DND-41 (cell line): ENCODE results near the gene FAM168A.

Source experiments
- ATAC-seq: fragments of 200-7000 bp; cut with Tn5 transposase; 3 replicates; pipeline ENCODE4 v1.9.1; 2021; ENCODE audit warnings: low read depth; ENCODE audit not compliant: insufficient read depth
- DNase-seq: peaks from one replicate; pipeline ENCODE4 v3.0.0-alpha.2; 2020
- H2AFZ ChIP-seq: 2 replicates; pipeline ENCODE4 v1.6.0; 2012; ENCODE audit warnings: low read depth, low read length
- H3K27ac ChIP-seq: 2 replicates; pipeline ENCODE4 v1.5.1; 2012; ENCODE audit warnings: low read length, inconsistent platforms
- H3K27me3 ChIP-seq: fragments of 200-600 bp; sonication (generic); 2 replicates; pipeline ENCODE4 v1.6.0; 2012; ENCODE audit warnings: low read length, mild to moderate bottlenecking, inconsistent platforms; ENCODE audit not compliant: insufficient read depth, poor library complexity
- H3K36me3 ChIP-seq: 2 replicates; pipeline ENCODE4 v1.5.1; 2012; ENCODE audit warnings: low read length, inconsistent platforms; ENCODE audit not compliant: insufficient read depth
- H3K4me1 ChIP-seq: 2 replicates; pipeline ENCODE4 v1.5.1; 2012; ENCODE audit warnings: mild to moderate bottlenecking, low read length; ENCODE audit not compliant: insufficient read depth
- H3K4me2 ChIP-seq: 2 replicates; pipeline ENCODE4 v1.6.0; 2012; ENCODE audit warnings: mild to moderate bottlenecking, moderate library complexity, low read length, inconsistent platforms; ENCODE audit not compliant: insufficient read depth
- H3K4me3 ChIP-seq, 2 experiments: fragments of 200-600 bp in 1 of 2; shearing (Covaris generic) in 1 of 2; 2 replicates each; pipeline ENCODE4 v1.5.1; 2012 to 2016; ENCODE audit warnings: inconsistent platforms in 2 of 2, low read length in 2 of 2, mild to moderate bottlenecking in 2 of 2, low read depth in 1 of 2, moderate library complexity in 1 of 2
- H3K79me2 ChIP-seq: 2 replicates; pipeline ENCODE4 v1.6.0; 2012; ENCODE audit warnings: low read length, inconsistent platforms; ENCODE audit not compliant: insufficient read depth
- H3K9ac ChIP-seq: 2 replicates; pipeline ENCODE4 v1.6.0; 2012; ENCODE audit warnings: low read depth, mild to moderate bottlenecking, inconsistent platforms, low read length, moderate library complexity
- H3K9me3 ChIP-seq: 2 replicates; pipeline ENCODE4 v1.5.1; 2012; ENCODE audit warnings: low read length, moderate library complexity, mild to moderate bottlenecking, inconsistent platforms; ENCODE audit not compliant: insufficient read depth, severe bottlenecking
- H4K20me1 ChIP-seq: 2 replicates; pipeline ENCODE4 v1.6.0; 2012; ENCODE audit warnings: low read length; ENCODE audit not compliant: insufficient read depth
- CTCF ChIP-seq: IDR thresholded peaks from 2 replicates; pipeline ENCODE4 v1.5.1; 2012; ENCODE audit warnings: borderline replicate concordance, low read length, moderate library complexity, mild to moderate bottlenecking; ENCODE audit not compliant: poor library complexity, severe bottlenecking; ENCODE audit errors: extremely low read depth
- EZH2 ChIP-seq: IDR thresholded peaks from 3 replicates; pipeline ENCODE4 v1.6.1; 2012; ENCODE audit warnings: borderline replicate concordance, low read depth, mild to moderate bottlenecking, moderate library complexity, low read length, inconsistent platforms; ENCODE audit not compliant: severe bottlenecking

FAM168A gene

GRCh38 chr11:73367482-73368024 lies 230.4 kb downstream of the FAM168A start:
- H3K4me1 ChIP-seq: peaks cover 6% of the 10 kb centered on the region
- H3K79me2 ChIP-seq: no peaks in the 10 kb centered on the region
- H3K4me3 ChIP-seq: no peak overlapping the region
- no peaks in the 10 kb centered on the region for H3K9me3 ChIP-seq
- no peak overlapping the region for H3K4me2 ChIP-seq
- no peak for TF ChIP-seq EZH2
- TF ChIP-seq CTCF: no peak
- DNase-seq: no peak
- H2AFZ ChIP-seq: no peak overlapping the region
- no peaks in the 10 kb centered on the region for H3K36me3 ChIP-seq
- no peaks in the 10 kb centered on the region for H3K27me3 ChIP-seq
- H3K27ac ChIP-seq: no peak overlapping the region
- H4K20me1 ChIP-seq: no peaks in the 10 kb centered on the region
- ATAC-seq: no peak
- H3K9ac ChIP-seq: no peak overlapping the region

GRCh38 chr11:73366953-73367352 lies 231.0 kb downstream of the FAM168A start:
- H3K4me1 ChIP-seq: peaks cover 6% of the 10 kb centered on the region
- no peak overlapping the region for H3K27ac ChIP-seq
- DNase-seq (no peak), ATAC-seq (no peak)
- no peaks in the 10 kb centered on the region for H3K27me3 ChIP-seq
- no peak overlapping the region for H3K9ac ChIP-seq
- no peak overlapping the region for H2AFZ ChIP-seq
- no peaks in the 10 kb centered on the region for H3K36me3 ChIP-seq
- no peaks in the 10 kb centered on the region for H3K9me3 ChIP-seq
- no peak overlapping the region for H3K4me2 ChIP-seq
- TF ChIP-seq EZH2: no peak
- no peak for TF ChIP-seq CTCF
- H4K20me1 ChIP-seq: no peaks in the 10 kb centered on the region
- H3K4me3 ChIP-seq: no peak overlapping the region
- H3K79me2 ChIP-seq: no peaks in the 10 kb centered on the region

GRCh38 chr11:73366265-73366610 lies 231.7 kb downstream of the FAM168A start:
- Histone ChIP-seq H3K36me3 (no peaks in the 10 kb centered on the region), H3K9me3 (no peaks in the 10 kb centered on the region), H4K20me1 (no peaks in the 10 kb centered on the region), H3K79me2 (no peaks in the 10 kb centered on the region), H3K4me1 (peaks cover 6% of the 10 kb centered on the region), H2AFZ (no peak overlapping the region), H3K4me2 (no peak overlapping the region), H3K9ac (no peak overlapping the region), H3K27ac (no peak overlapping the region), H3K27me3 (no peaks in the 10 kb centered on the region), H3K4me3 (no peak overlapping the region)
- TF ChIP-seq EZH2: no peak
- TF ChIP-seq CTCF: no peak
- ATAC-seq (peak; percentile 75), DNase-seq (no peak)
